Measurements from ENCODE around the gene PLOD3. TPM values are rescaled to one million over a fixed set of nuclear protein-coding genes. Genes with fewer than 3 reads are reported as not detected.

The PLOD3 gene
- polyA plus RNA-seq, 1 donor: 50.1 TPM

GRCh38 chr7:101186194-101186593 is 31.2 kb downstream of the PLOD3 start:
- DNase-seq: no peak

- DNase-seq: no peak
Observed at GRCh38 chr7:101185258-101185839, 32.0 kb downstream of the PLOD3 start.

GRCh38 chr7:101180130-101180755 is 37.1 kb downstream of the PLOD3 start, which contains the start of gene NAT16:
NAT16 (minus strand) TSS chr7:101180293; CDS start chr7:101174807, 5,486 bp downstream.
- DNase-seq: no peak

- no peak for DNase-seq
Observed at GRCh38 chr7:101179713-101180112, 37.7 kb downstream of the PLOD3 start.

- DNase-seq: no peak
Observed at GRCh38 chr7:101179117-101179516, 38.3 kb downstream of the PLOD3 start.

- DNase-seq: no peak
Observed at GRCh38 chr7:101177644-101178043, 39.7 kb downstream of the PLOD3 start.

GRCh38 chr7:101175664-101176063 is 41.7 kb downstream of the PLOD3 start:
- no peak for DNase-seq

GRCh38 chr7:101174322-101174854 is 43.0 kb downstream of the PLOD3 start:
- no peak for DNase-seq

- no peak for DNase-seq
Observed at GRCh38 chr7:101173752-101174244, 43.6 kb downstream of the PLOD3 start.

GRCh38 chr7:101172854-101173751 is 44.3 kb downstream of the PLOD3 start:
- DNase-seq: no peak

- no peak for DNase-seq
Observed at GRCh38 chr7:101172005-101172853, 45.2 kb downstream of the PLOD3 start.

- DNase-seq: no peak
Observed at GRCh38 chr7:101171442-101171837, 45.9 kb downstream of the PLOD3 start.

- no peak for DNase-seq
Observed at GRCh38 chr7:101170617-101171441, 46.6 kb downstream of the PLOD3 start.

GRCh38 chr7:101169838-101170551 is 47.4 kb downstream of the PLOD3 start:
- DNase-seq: no peak

GRCh38 chr7:101169110-101169837 is 48.1 kb downstream of the PLOD3 start:
- no peak for DNase-seq

GRCh38 chr7:101168412-101169049 is 48.9 kb downstream of the PLOD3 start:
- DNase-seq: no peak

- DNase-seq: no peak
Observed at GRCh38 chr7:101167645-101168411, 49.6 kb downstream of the PLOD3 start.

Measured in left kidney (tissue), 2 donors.